IMR-90 (cell line): ENCODE data around the gene TMF1. TPM values are rescaled to one million over a fixed set of nuclear protein-coding genes. Genes with fewer than 3 reads are reported as not detected.

Experiments
- ATAC-seq: fragments of 200-7000 bp; cut with Tn5 transposase; 2 replicates; pipeline ENCODE4 v1.9.1; 2020; ENCODE audit warnings: low read depth, mild to moderate bottlenecking, moderate library complexity
- BruUV-seq: library from RNA; stranded (reverse); fragments of 400-500 nt; replicated peaks from 2 replicates; lab custom pipeline; 2021; lab: Mats Ljungman, UMichigan
- CTCF ChIA-PET: fragments of 300-600 bp; formaldehyde crosslinking; extraction: SDS; loops from one replicate; lab custom pipeline; 2021; ENCODE audit warnings: antibody characterized with exemption; lab: Yijun Ruan, JAX
- POLR2A ChIA-PET: fragments of 300-600 bp; sonication (Branson Sonifier 250); formaldehyde crosslinking; loops from one replicate; lab custom pipeline; 2022; ENCODE audit warnings: antibody characterized with exemption; ENCODE audit not compliant: unreplicated experiment; lab: Charles Lee
- DNase-seq: peaks from one replicate; pipeline ENCODE4 v3.0.0; 2013
- H2AFZ ChIP-seq: replicated peaks from 2 replicates; pipeline ENCODE3; 2013; ENCODE audit warnings: low read length, mild to moderate bottlenecking; ENCODE audit not compliant: poor library complexity
- H2AK5ac ChIP-seq: 2 replicates; pipeline ENCODE4 v1.6.1; 2013; ENCODE audit warnings: low read depth, low read length, inconsistent platforms
- H2AK9ac ChIP-seq: replicated peaks from 2 replicates; pipeline ENCODE3; 2013; ENCODE audit warnings: mild to moderate bottlenecking, low read depth, low read length, moderate library complexity; ENCODE audit not compliant: poor library complexity
- H2BK120ac ChIP-seq: 2 replicates; pipeline ENCODE4 v1.6.1; 2013; ENCODE audit warnings: low read depth, low read length, inconsistent platforms
- H2BK15ac ChIP-seq: 3 replicates; pipeline ENCODE4 v1.6.1; 2013; ENCODE audit warnings: low read depth, low read length, inconsistent platforms
- H2BK20ac ChIP-seq: 2 replicates; pipeline ENCODE4 v1.6.1; 2013; ENCODE audit warnings: low read depth, mild to moderate bottlenecking, inconsistent platforms, low read length, moderate library complexity
- H2BK5ac ChIP-seq: 2 replicates; pipeline ENCODE4 v1.6.1; 2013; ENCODE audit warnings: mild to moderate bottlenecking, low read depth, low read length, inconsistent platforms; ENCODE audit not compliant: poor library complexity, severe bottlenecking
- H3K14ac ChIP-seq: replicated peaks from 2 replicates; pipeline ENCODE4 v1.6.1; 2013; ENCODE audit warnings: low read depth, low read length, inconsistent platforms
- H3K18ac ChIP-seq: 2 replicates; pipeline ENCODE4 v1.6.1; 2013; ENCODE audit warnings: low read depth, low read length, control low read depth
- H3K23ac ChIP-seq: 2 replicates; pipeline ENCODE4 v1.6.1; 2013; ENCODE audit warnings: low read depth, low read length, inconsistent platforms
- H3K27ac ChIP-seq: 2 replicates; pipeline ENCODE4 v1.5.1; 2013; ENCODE audit warnings: mild to moderate bottlenecking, control low read depth, low read length; ENCODE audit not compliant: insufficient read depth
- H3K27me3 ChIP-seq: 2 replicates; pipeline ENCODE4 v1.6.1; 2013; ENCODE audit warnings: low read length; ENCODE audit not compliant: control insufficient read depth, insufficient read depth
- H3K36me3 ChIP-seq: 2 replicates; pipeline ENCODE4 v1.6.1; 2013; ENCODE audit warnings: low read length, mixed read lengths; ENCODE audit not compliant: control insufficient read depth, insufficient read depth
- H3K4ac ChIP-seq: 2 replicates; pipeline ENCODE4 v1.6.1; 2013; ENCODE audit warnings: low read depth, low read length, inconsistent platforms
- H3K4me1 ChIP-seq: 2 replicates; pipeline ENCODE4 v1.6.1; 2013; ENCODE audit warnings: low read length, mixed read lengths; ENCODE audit not compliant: control insufficient read depth, insufficient read depth
- H3K4me2 ChIP-seq: 2 replicates; pipeline ENCODE4 v1.6.1; 2013; ENCODE audit warnings: low read depth, mild to moderate bottlenecking, control low read depth, low read length, moderate library complexity
- H3K4me3 ChIP-seq: 2 replicates; pipeline ENCODE4 v1.5.1; 2013; ENCODE audit warnings: low read depth, mild to moderate bottlenecking, control low read depth, low read length, moderate library complexity; ENCODE audit not compliant: insufficient read depth
- H3K56ac ChIP-seq: 2 replicates; pipeline ENCODE4 v1.6.1; 2013; ENCODE audit warnings: low read length, inconsistent platforms; ENCODE audit not compliant: insufficient read depth; ENCODE audit errors: extremely low read depth
- H3K79me1 ChIP-seq, 2 experiments: 2 replicates each; pipeline ENCODE4 v1.6.1; 2013; ENCODE audit warnings: low read length in 2 of 2, inconsistent platforms in 1 of 2, low read depth in 1 of 2
- H3K9ac ChIP-seq: 2 replicates; pipeline ENCODE4 v1.6.1; 2013; ENCODE audit warnings: low read depth, low read length, control low read depth
- H3K9me1 ChIP-seq: 2 replicates; pipeline ENCODE4 v1.6.1; 2013; ENCODE audit warnings: low read length, inconsistent platforms; ENCODE audit not compliant: insufficient read depth
- H3K9me3 ChIP-seq: 2 replicates; pipeline ENCODE4 v1.6.1; 2013; ENCODE audit warnings: low read length; ENCODE audit not compliant: control insufficient read depth, insufficient read depth
- H4K20me1 ChIP-seq: 2 replicates; pipeline ENCODE4 v1.6.1; 2013; ENCODE audit warnings: low read length, inconsistent platforms; ENCODE audit not compliant: insufficient read depth
- H4K5ac ChIP-seq: 2 replicates; pipeline ENCODE4 v1.6.1; 2013; ENCODE audit warnings: mild to moderate bottlenecking, low read depth, low read length, control low read depth
- H4K8ac ChIP-seq, 2 experiments: 2 replicates each; pipeline ENCODE4 v1.6.1; 2013; ENCODE audit warnings: low read depth in 2 of 2, low read length in 2 of 2, control low read depth in 1 of 2, inconsistent platforms in 1 of 2
- H4K91ac ChIP-seq: 2 replicates; pipeline ENCODE4 v1.6.1; 2013; ENCODE audit warnings: low read depth, low read length, inconsistent platforms; ENCODE audit not compliant: insufficient read depth
- CHD1 ChIP-seq: IDR thresholded peaks from 2 replicates; pipeline ENCODE4 v1.6.1; 2012; ENCODE audit warnings: low read depth, low read length, improper control_type of control experiment
- FOS ChIP-seq: fragments of 150-350 bp; IDR thresholded peaks from 2 replicates; pipeline ENCODE4 v1.6.1; 2016; ENCODE audit warnings: low read depth, low read length
- MAFK ChIP-seq: IDR thresholded peaks from 2 replicates; pipeline ENCODE4 v1.6.1; 2012; ENCODE audit warnings: low read depth, low read length, improper control_type of control experiment
- MAZ ChIP-seq: IDR thresholded peaks from 2 replicates; pipeline ENCODE4 v1.6.1; 2012; ENCODE audit warnings: low read depth, mild to moderate bottlenecking, low read length, improper control_type of control experiment, moderate library complexity, borderline replicate concordance
- MXI1 ChIP-seq: IDR thresholded peaks from 2 replicates; pipeline ENCODE4 v1.6.1; 2012; ENCODE audit warnings: low read depth, mild to moderate bottlenecking, low read length, moderate library complexity, borderline replicate concordance
- RAD21 ChIP-seq: IDR thresholded peaks from 2 replicates; pipeline ENCODE4 v1.6.1; 2012; ENCODE audit warnings: low read length, improper control_type of control experiment
- RCOR1 ChIP-seq: IDR thresholded peaks from 2 replicates; pipeline ENCODE4 v1.6.1; 2012; ENCODE audit warnings: mild to moderate bottlenecking, low read length, improper control_type of control experiment; ENCODE audit not compliant: insufficient replicate concordance
- SMC3 ChIP-seq: fragments of 150-350 bp; IDR thresholded peaks from 2 replicates; pipeline ENCODE4 v1.6.1; 2016; ENCODE audit warnings: low read depth, mild to moderate bottlenecking, antibody characterized with exemption, low read length, moderate library complexity
- WGBS, 2 experiments: methylation state at CpG; one replicate each; pipeline versions ENCODE4 v1.1.5 to v1.1.7; 2013; ENCODE audit warnings: missing lambda C conversion rate in 2 of 2; ENCODE audit not compliant: insufficient read length in 1 of 2; ENCODE audit errors: extremely low coverage in 2 of 2; 5-methylcytosine and 5-hydroxymethylcytosine counted together
- dilution Hi-C: fragments of 300-500 bp; cut with HindIII; formaldehyde crosslinking; loops from one replicate; pipeline ENCODE4 v1.14.3; 2018; ENCODE audit warnings: low sequenced_read_pairs; ENCODE audit not compliant: unreplicated experiment
- in situ Hi-C: fragments of 300-500 bp; cut with MboI; formaldehyde crosslinking; loops from 3 replicates; pipeline ENCODE4 v1.14.3; 2019; ENCODE audit warnings: low sequenced_read_pairs, inconsistent platforms, mixed read lengths
- intact Hi-C: fragments of 100-400 bp; cut with micrococcal nuclease; formaldehyde crosslinking; loops from 2 replicates; pipeline ENCODE4 v1.10.0; 2022
- polyA plus RNA-seq, 3 experiments: library from polyadenylated mRNA; depleted of rRNA; stranded (reverse); fragments of >200 nt; gene quantifications; 2 replicates each; pipeline ENCODE4 v1.2.3, GENCODE V29; 2012; ENCODE audit warnings: low replicate concordance in 1 of 3
- total RNA-seq: library from RNA; depleted of rRNA; stranded (reverse); fragments of >200 nt; gene quantifications from 2 replicates; pipeline ENCODE4 v1.2.3, GENCODE V29; 2012

Gene TMF1
- total and polyA plus RNA-seq, 2 of the 4 experiments (the other 2 are of a cell fraction) = 12.4 to 39.1 TPM

DNA sequence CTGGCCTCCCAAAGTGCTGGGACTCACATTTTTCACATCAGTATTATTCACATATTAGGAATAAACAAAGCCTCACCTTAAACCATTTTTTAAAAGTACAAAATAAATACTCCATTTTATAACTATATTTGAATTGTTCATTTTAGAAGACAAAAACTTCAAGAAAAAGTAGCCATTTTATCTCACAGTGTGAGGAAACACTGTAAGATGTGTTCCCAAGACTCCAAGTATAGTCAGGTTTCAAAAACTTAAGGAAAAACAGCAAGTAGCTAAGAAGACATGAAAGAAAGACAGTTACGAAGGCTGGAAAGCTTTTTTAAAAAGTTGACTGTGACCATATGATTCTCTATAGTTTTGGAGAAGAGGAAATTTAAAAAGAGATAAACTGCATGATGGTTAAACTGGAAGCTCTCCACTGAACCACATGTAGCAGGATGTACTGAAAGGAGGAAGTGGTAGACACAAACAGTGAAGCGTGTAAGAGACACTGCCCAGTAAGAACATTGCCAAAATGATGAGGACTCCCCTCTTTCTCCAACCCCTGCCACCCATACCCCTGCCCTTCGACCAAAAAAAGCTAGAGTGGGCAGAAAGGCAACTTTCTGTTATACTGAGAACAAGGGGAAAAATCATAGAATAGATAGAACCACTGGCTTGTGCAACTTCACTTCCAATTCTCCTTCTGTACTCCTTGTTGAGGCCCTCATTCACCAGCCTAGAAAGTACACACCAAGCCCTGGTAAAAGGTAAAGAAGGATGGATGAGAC, 6.2 kb upstream of the TMF1 start:
- DNase-seq = no peak
- ATAC-seq = no peak
- ChIA-PET CTCF (no interaction called here), POLR2A (no interaction called here)
- no peak overlapping the region for H3K9ac ChIP-seq
- H3K4ac ChIP-seq = no peak overlapping the region
- H3K56ac ChIP-seq = no peak overlapping the region
- no peaks in the 10 kb centered on the region for H3K9me1 ChIP-seq
- H2BK15ac ChIP-seq = no peak overlapping the region
- no peak overlapping the region for H2BK20ac ChIP-seq
- dilution Hi-C loops = no loop called here
- no peak for TF ChIP-seq MAFK
- TF ChIP-seq MAZ = no peak
- no peak for TF ChIP-seq SMC3
- TF ChIP-seq RAD21 = no peak
- TF ChIP-seq FOS = no peak
- no peak for TF ChIP-seq CHD1
- TF ChIP-seq MXI1 = no peak
- TF ChIP-seq RCOR1 = no peak
- H3K9me3 ChIP-seq = no peaks in the 10 kb centered on the region
- no peak overlapping the region for H2AFZ ChIP-seq
- no peak overlapping the region for H3K27ac ChIP-seq
- H3K27me3 ChIP-seq = no peaks in the 10 kb centered on the region
- no peak overlapping the region for H3K18ac ChIP-seq
- no peak overlapping the region for H3K4me2 ChIP-seq
- H3K23ac ChIP-seq = no peak overlapping the region
- in situ Hi-C loops = no loop called here
- H2AK9ac ChIP-seq = no peak overlapping the region
- H3K79me1 ChIP-seq = peaks cover 0 to 11% of the 10 kb centered on the region in 2 experiments; a peak in 2 of 4 replicates
- peaks cover 28% of the 10 kb centered on the region for H3K36me3 ChIP-seq
- H4K8ac ChIP-seq = no peak overlapping the region
- H2AK5ac ChIP-seq = no peak overlapping the region
- intact Hi-C loops = no loop called here
- no peak overlapping the region for H4K91ac ChIP-seq
- no peak overlapping the region for H4K5ac ChIP-seq
- no peaks in the 10 kb centered on the region for H3K4me1 ChIP-seq
- no TSS peak for BruUV-seq
- no peaks in the 10 kb centered on the region for H4K20me1 ChIP-seq
- H2BK5ac ChIP-seq = no peak overlapping the region
- no peak overlapping the region for H3K4me3 ChIP-seq
- no peak overlapping the region for H3K14ac ChIP-seq
- H2BK120ac ChIP-seq = no peak overlapping the region
- WGBS, 2 experiments = no CpG with 5 or more reads among the region's 3 CpGs
